Kidney epithelial cell (primary cell): ENCODE data around the gene KRT86. TPM values are rescaled to one million over a fixed set of nuclear protein-coding genes. Genes with fewer than 3 reads are reported as not detected.
A peak's percentile ranks its signal among the peaks of the same experiment; 100 is the strongest.

Experiments
- DNase-seq: peaks from one replicate; pipeline ENCODE4 v3.0.0-alpha.2; 2010; ENCODE audit warnings: low read depth
- H3K27me3 ChIP-seq: 2 replicates; pipeline ENCODE4 v1.6.0; 2011; ENCODE audit warnings: low read length; ENCODE audit not compliant: control insufficient read depth, insufficient read depth
- H3K36me3 ChIP-seq: 2 replicates; pipeline ENCODE4 v1.5.1; 2011; ENCODE audit warnings: low read length; ENCODE audit not compliant: control insufficient read depth, insufficient read depth
- H3K4me3 ChIP-seq: 2 replicates; pipeline ENCODE4 v1.5.1; 2011; ENCODE audit warnings: low read depth, mild to moderate bottlenecking, control low read depth, low read length
- CTCF ChIP-seq: IDR thresholded peaks from 2 replicates; pipeline ENCODE4 v1.5.1; 2011; ENCODE audit warnings: mild to moderate bottlenecking, moderate library complexity, low read length, control low read depth, inconsistent platforms; ENCODE audit not compliant: insufficient read depth, poor library complexity, severe bottlenecking
- total RNA-seq: library from RNA; depleted of rRNA; stranded (reverse); fragments of >200 nt; gene quantifications from 2 replicates; pipeline ENCODE4 v1.2.3, GENCODE V29; 2015

The KRT86 gene
- total RNA-seq, 1 donor from 2014 or later: 6.9 TPM

DNA sequence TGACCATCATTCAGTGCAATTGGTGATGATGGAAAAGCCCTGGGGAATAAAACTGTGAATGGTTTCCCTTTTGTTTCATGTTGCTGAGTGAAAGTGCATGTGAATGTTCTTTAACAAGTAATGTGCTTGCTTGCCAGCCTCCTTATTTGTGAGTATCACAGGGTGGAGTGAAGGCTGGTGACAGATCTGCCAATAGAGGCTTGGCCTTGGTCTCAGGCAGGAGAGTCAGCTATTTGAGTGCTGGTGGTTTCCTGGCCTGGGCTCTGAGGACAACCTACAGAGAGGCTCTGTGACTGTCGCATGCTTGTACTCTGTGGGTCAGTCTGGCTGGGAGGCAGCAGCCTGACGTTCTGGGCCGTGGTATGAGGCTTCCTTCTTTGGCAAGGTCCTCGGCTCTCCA, 72.1 kb downstream of the KRT86 start:
- H3K36me3 ChIP-seq: no peaks in the 10 kb centered on the region

DNA sequence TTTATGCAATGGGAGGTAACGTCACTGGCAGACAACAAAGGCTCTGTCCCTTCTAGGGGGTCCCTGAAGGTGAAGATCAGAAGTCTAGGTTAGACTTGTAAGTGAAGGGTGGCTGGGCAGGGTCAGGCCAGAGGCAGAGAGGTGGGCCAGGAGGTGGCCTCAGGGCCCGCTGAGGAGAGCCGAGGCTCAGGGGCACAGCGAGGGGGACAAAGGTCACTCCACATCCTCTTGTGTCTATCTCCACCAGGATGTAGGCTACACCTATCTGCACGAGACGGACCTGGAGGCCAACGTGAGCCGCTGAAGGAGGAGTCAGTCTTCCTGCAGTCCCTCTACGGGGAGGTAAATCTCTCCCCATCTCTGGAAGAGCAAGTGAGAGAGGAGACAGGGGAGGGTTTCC, 72.6 kb downstream of the KRT86 start:
- Histone ChIP-seq H3K4me3 (no peak overlapping the region), H3K36me3 (no peaks in the 10 kb centered on the region), H3K27me3 (peaks cover 5% of the 10 kb centered on the region)
- no peak for TF ChIP-seq CTCF
- no peak for DNase-seq

More for the DNA sequence above, 72.1 kb downstream of the KRT86 start:
- Histone ChIP-seq H3K4me3 (no peak overlapping the region), H3K27me3 (peaks cover 5% of the 10 kb centered on the region)
- DNase-seq: no peak
- no peak for TF ChIP-seq CTCF

GRCh38 chr12:52347551-52348510, 73.4 kb downstream of the KRT86 start:
- Histone ChIP-seq H3K4me3 (no peak overlapping the region), H3K27me3 (peaks cover 9% of the 10 kb centered on the region), H3K36me3 (no peaks in the 10 kb centered on the region)
- DNase-seq: no peak
- no peak for TF ChIP-seq CTCF

DNA sequence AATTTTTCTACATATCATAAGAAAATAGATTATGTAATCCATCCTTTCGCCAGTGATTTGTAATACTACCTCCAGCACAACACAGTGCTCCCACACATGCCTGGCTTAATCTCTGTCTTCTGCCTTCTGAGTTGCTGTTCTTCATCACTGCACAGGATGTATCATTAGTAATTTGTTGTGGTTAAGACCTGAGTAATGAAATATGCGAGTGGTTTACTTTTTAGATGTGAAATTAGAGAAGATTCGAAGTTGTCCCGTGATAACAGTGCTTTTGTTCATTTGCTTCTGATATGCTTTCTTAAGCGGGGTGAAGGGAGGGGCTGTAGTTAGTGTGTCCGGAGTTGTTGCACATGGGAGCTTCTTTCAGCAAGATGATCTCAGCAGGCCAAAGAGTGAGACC, 74.8 kb downstream of the KRT86 start:
- no peak for TF ChIP-seq CTCF
- H3K4me3 ChIP-seq: no peak overlapping the region
- peak; percentile 35 for DNase-seq

GRCh38 chr12:52350021-52350620, 75.7 kb downstream of the KRT86 start:
- DNase-seq: no peak
- Histone ChIP-seq H3K27me3 (peaks cover 15% of the 10 kb centered on the region), H3K4me3 (no peak overlapping the region), H3K36me3 (no peaks in the 10 kb centered on the region)
- TF ChIP-seq CTCF: no peak

More for the DNA sequence above, 74.8 kb downstream of the KRT86 start:
- H3K36me3 ChIP-seq: no peaks in the 10 kb centered on the region
- peaks cover 14% of the 10 kb centered on the region for H3K27me3 ChIP-seq
